ENCODE measurements around the gene ACAD9. TPM values are rescaled to one million over a fixed set of nuclear protein-coding genes. Genes with fewer than 3 reads are reported as not detected.

The ACAD9 gene
- total and polyA plus RNA-seq, 2 of the 13 experiments (the other 11 are each of a cell fraction or from before 2014, with no cell fraction given), result 15.3 to 38.2 TPM

DNA sequence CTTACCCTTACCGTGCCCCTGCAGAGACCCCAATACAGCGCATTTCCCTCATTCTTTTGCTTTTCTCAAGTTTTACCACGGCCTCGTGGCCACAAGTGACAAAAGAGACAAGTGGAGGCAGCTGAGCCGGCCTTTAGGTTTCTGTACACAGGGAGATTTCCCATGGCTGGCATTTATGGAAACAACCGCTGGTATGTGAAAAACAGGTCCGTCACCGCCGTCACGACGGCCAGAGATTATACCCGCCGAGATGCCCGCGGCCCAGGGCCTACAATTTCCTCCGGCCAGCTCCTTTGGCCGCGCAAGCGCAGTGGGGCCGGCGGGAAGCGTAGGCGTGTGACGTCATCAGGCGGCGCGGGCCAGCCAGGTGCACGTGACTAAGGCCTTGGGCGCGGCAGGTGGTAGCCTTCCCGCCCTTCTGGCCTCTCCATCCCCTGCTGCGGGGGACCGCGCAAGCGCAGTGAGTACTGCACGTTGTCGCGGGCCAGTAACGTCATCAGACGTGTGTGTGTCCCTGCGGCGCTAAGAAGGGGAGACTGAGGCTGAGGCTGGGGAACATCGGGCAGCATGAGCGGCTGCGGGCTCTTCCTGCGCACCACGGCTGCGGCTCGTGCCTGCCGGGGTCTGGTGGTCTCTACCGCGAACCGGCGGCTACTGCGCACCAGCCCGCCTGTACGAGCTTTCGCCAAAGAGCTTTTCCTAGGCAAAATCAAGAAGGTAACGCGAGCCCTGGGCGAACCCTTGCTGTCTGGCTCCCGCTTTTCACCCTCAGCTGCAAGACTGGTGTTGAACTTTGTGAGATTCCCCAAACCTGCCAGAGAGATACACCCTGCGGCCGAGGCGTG is at the start of gene ACAD9 (continued):
- peak; percentile 80 for TF ChIP-seq ZNF598 (CRISPR knock-in tag; IDR thresholded peaks at IDR 0.05; ENCODE audit: borderline replicate concordance)
- no peak for TF ChIP-seq ZNF383 (CRISPR knock-in tag; IDR thresholded peaks at IDR 0.05; ENCODE audit: borderline replicate concordance)
- no peak for TF ChIP-seq GPN1 (CRISPR knock-in tag; IDR thresholded peaks at IDR 0.05; ENCODE audit: borderline replicate concordance)
- TF ChIP-seq, protein P1, sequence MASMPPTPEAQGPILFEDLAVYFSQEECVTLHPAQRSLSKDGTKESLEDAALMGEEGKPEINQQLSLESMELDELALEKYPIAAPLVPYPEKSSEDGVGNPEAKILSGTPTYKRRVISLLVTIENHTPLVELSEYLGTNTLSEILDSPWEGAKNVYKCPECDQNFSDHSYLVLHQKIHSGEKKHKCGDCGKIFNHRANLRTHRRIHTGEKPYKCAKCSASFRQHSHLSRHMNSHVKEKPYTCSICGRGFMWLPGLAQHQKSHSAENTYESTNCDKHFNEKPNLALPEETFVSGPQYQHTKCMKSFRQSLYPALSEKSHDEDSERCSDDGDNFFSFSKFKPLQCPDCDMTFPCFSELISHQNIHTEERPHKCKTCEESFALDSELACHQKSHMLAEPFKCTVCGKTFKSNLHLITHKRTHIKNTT (CRISPR knock-in tag; IDR thresholded peaks at IDR 0.05), result no peak
- TF ChIP-seq ZZZ3 (CRISPR knock-in tag; IDR thresholded peaks at IDR 0.05; ENCODE audit: borderline replicate concordance), result peak; percentile 98
- TF ChIP-seq ZNF274 (CRISPR knock-in tag; IDR thresholded peaks at IDR 0.05), result peak; percentile 93
- TF ChIP-seq ZNF205 (CRISPR knock-in tag; IDR thresholded peaks at IDR 0.05), result peak; percentile 48; the same call in 1 of the 2 replicates
- peak; percentile 96 for TF ChIP-seq HDAC2 (CRISPR knock-in tag; IDR thresholded peaks at IDR 0.05)
- TF ChIP-seq, protein P2, sequence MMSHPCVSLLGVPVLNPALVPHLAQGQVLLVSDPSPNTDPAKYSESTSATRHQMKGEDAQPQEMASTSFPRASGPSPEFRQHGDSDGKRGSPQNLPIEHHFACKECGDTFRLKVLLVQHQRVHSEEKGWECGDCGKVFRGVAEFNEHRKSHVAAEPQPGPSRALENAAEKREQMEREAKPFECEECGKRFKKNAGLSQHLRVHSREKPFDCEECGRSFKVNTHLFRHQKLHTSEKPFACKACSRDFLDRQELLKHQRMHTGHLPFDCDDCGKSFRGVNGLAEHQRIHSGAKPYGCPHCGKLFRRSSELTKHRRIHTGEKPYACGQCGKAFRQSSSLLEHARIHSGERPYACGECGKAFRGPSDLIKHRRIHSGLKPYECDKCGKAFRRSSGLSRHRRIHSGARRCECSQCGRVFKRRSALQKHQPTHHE (CRISPR knock-in tag; IDR thresholded peaks at IDR 0.05; ENCODE audit: borderline replicate concordance), result peak; percentile 82; the same call in 1 of the 2 replicates
- peak; percentile 99 for TF ChIP-seq HOXA3 (CRISPR knock-in tag; IDR thresholded peaks at IDR 0.05)
- peak; percentile 45; the same call in 1 of the 2 replicates for TF ChIP-seq ZNF530 (CRISPR knock-in tag; IDR thresholded peaks at IDR 0.05; ENCODE audit: low read depth)
- peak; percentile 99 for TF ChIP-seq ATF7 (IDR thresholded peaks at IDR 0.05)
- TF ChIP-seq ATF7 (CRISPR knock-in tag; IDR thresholded peaks at IDR 0.05), result peak; percentile 94; the same call in 1 of the 2 replicates
- TF ChIP-seq DPF2 (CRISPR knock-in tag; IDR thresholded peaks at IDR 0.05; ENCODE audit: borderline replicate concordance, low read depth), result 0 out of 2 replicates have a peak, but pooled peaks have one; percentile 38
- 0 out of 2 replicates have a peak, but pooled peaks have one; percentile 78 for TF ChIP-seq GTF3A (CRISPR knock-in tag; conservative IDR thresholded peaks at IDR 0.05)
- TF ChIP-seq, protein P3, sequence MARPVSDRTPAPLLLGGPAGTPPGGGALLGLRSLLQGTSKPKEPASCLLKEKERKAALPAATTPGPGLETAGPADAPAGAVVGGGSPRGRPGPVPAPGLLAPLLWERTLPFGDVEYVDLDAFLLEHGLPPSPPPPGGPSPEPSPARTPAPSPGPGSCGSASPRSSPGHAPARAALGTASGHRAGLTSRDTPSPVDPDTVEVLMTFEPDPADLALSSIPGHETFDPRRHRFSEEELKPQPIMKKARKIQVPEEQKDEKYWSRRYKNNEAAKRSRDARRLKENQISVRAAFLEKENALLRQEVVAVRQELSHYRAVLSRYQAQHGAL (CRISPR knock-in tag; IDR thresholded peaks at IDR 0.05; ENCODE audit: not compliant biosample characterization), result no peak
- TF ChIP-seq, protein P4, sequence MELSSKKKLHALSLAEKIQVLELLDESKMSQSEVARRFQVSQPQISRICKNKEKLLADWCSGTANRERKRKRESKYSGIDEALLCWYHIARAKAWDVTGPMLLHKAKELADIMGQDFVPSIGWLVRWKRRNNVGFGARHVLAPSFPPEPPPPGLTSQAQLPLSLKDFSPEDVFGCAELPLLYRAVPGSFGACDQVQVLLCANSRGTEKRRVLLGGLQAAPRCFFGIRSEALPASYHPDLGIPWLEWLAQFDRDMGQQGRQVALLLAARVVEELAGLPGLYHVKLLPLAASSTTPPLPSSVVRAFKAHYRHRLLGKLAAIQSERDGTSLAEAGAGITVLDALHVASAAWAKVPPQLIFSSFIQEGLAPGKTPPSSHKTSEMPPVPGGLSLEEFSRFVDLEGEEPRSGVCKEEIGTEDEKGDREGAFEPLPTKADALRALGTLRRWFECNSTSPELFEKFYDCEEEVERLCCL (CRISPR knock-in tag; IDR thresholded peaks at IDR 0.05; ENCODE audit: borderline replicate concordance), result peak; percentile 91; the same call in 1 of the 2 replicates
- peak; percentile 67 for TF ChIP-seq RARA (CRISPR knock-in tag; IDR thresholded peaks at IDR 0.05)
- TF ChIP-seq, protein P5, sequence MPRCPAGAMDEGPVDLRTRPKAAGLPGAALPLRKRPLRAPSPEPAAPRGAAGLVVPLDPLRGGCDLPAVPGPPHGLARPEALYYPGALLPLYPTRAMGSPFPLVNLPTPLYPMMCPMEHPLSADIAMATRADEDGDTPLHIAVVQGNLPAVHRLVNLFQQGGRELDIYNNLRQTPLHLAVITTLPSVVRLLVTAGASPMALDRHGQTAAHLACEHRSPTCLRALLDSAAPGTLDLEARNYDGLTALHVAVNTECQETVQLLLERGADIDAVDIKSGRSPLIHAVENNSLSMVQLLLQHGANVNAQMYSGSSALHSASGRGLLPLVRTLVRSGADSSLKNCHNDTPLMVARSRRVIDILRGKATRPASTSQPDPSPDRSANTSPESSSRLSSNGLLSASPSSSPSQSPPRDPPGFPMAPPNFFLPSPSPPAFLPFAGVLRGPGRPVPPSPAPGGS (CRISPR knock-in tag; IDR thresholded peaks at IDR 0.05), result peak; percentile 89; the same call in 1 of the 2 replicates
- TF ChIP-seq ADNP (CRISPR knock-in tag; IDR thresholded peaks at IDR 0.05), result no peak
- no peak for TF ChIP-seq CCAR2 (optimal IDR thresholded peaks at IDR 0.05; ENCODE audit: low read depth, low read length)

Data from HepG2 (cell line).